Measurements from ENCODE around the gene G3BP2.

DNA sequence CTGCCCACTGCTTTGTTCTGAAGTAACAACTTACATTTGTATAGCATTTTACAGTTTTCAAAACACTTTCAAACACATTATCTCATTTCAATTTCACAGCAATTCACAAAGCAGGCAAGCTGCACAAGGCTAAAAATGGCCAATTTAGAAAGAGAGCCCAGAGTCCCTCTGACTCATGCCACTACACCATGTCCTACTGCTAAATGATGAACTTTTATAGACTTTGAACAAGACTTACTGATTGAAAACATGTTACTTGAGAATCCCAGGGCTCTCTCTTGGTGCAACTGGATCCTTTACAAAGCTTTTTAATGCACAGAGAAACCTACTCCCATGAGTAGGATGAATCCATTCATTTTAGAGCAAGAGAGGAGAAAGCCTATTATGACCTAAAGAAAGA, 5.8 kb upstream of the G3BP2 start:
- TF ChIP-seq YY1 (IDR thresholded peaks at IDR 0.05) (no peak), JUND (IDR thresholded peaks at IDR 0.05) (no peak), TAF1 (conservative IDR thresholded peaks at IDR 0.05) (no peak), GABPA (IDR thresholded peaks at IDR 0.05 in 1 of 2, conservative IDR thresholded peaks at IDR 0.05 in 1 of 2) (no peak), SP1 (IDR thresholded peaks at IDR 0.05) (no peak), HNF4A (conservative IDR thresholded peaks at IDR 0.05) (no peak), RAD21 (IDR thresholded peaks at IDR 0.05) (no peak)
- TF ChIP-seq, protein P1, sequence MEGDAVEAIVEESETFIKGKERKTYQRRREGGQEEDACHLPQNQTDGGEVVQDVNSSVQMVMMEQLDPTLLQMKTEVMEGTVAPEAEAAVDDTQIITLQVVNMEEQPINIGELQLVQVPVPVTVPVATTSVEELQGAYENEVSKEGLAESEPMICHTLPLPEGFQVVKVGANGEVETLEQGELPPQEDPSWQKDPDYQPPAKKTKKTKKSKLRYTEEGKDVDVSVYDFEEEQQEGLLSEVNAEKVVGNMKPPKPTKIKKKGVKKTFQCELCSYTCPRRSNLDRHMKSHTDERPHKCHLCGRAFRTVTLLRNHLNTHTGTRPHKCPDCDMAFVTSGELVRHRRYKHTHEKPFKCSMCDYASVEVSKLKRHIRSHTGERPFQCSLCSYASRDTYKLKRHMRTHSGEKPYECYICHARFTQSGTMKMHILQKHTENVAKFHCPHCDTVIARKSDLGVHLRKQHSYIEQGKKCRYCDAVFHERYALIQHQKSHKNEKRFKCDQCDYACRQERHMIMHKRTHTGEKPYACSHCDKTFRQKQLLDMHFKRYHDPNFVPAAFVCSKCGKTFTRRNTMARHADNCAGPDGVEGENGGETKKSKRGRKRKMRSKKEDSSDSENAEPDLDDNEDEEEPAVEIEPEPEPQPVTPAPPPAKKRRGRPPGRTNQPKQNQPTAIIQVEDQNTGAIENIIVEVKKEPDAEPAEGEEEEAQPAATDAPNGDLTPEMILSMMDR (IDR thresholded peaks at IDR 0.05; ENCODE audit: low read depth, low read length, missing input control) = no peak
- TF ChIP-seq, protein P2, sequence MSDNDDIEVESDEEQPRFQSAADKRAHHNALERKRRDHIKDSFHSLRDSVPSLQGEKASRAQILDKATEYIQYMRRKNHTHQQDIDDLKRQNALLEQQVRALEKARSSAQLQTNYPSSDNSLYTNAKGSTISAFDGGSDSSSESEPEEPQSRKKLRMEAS (IDR thresholded peaks at IDR 0.05) = no peak
